Endothelial cell of umbilical vein (primary cell): ENCODE measurements around the gene EIF2S2.

Experiments used
- CTCF ChIP-seq, 2 donors: IDR thresholded peaks; 1 replicate in 1 of 2; 2 replicates in 1 of 2; pipeline ENCODE4 v1.5.1; 2011; ENCODE audit warnings: low read length in 2 of 2, mild to moderate bottlenecking in 2 of 2, moderate library complexity in 2 of 2, control low read depth in 1 of 2, inconsistent platforms in 1 of 2, low read depth in 1 of 2; ENCODE audit not compliant: insufficient read depth in 1 of 2; ENCODE audit errors: extremely low read depth in 1 of 2
- EZH2 ChIP-seq: IDR thresholded peaks from 2 replicates; pipeline ENCODE4 v1.6.1; 2012; ENCODE audit warnings: borderline replicate concordance, low read depth, mild to moderate bottlenecking, moderate library complexity, low read length, inconsistent platforms; ENCODE audit not compliant: severe bottlenecking
- FOS ChIP-seq: IDR thresholded peaks from 2 replicates; pipeline ENCODE4 v1.6.1; 2011; ENCODE audit warnings: mild to moderate bottlenecking, low read length, moderate library complexity, borderline replicate concordance; ENCODE audit not compliant: insufficient read depth
- JUN ChIP-seq: IDR thresholded peaks from 2 replicates; pipeline ENCODE4 v1.6.1; 2011; ENCODE audit warnings: borderline replicate concordance, low read depth; ENCODE audit not compliant: insufficient read length, insufficient read depth
- POLR2A ChIP-seq: IDR thresholded peaks from 2 replicates; pipeline ENCODE4 v1.6.1; 2012; ENCODE audit warnings: low read depth, mild to moderate bottlenecking, control low read depth, low read length
- POLR2AphosphoS5 ChIP-seq: IDR thresholded peaks from 2 replicates; pipeline ENCODE4 v1.6.1; 2012; ENCODE audit warnings: low read depth, mild to moderate bottlenecking, control low read depth, low read length, moderate library complexity; ENCODE audit not compliant: insufficient read depth
- TF ChIP-seq, protein P1 (sequence below): IDR thresholded peaks from 2 replicates; pipeline ENCODE4 v1.6.1; 2011; ENCODE audit not compliant: insufficient read depth, insufficient read length

GRCh38 chr20:34061695-34062094 is 50.3 kb downstream of the EIF2S2 start:
- no peak for TF ChIP-seq CTCF (IDR thresholded peaks at IDR 0.05; ENCODE audit: extremely low read depth in 1 of 2, insufficient read depth in 1 of 2, low read depth in 1 of 2, low read length in 2 of 2)
- TF ChIP-seq POLR2AphosphoS5, result no peak
- no peak for TF ChIP-seq FOS
- no peak for TF ChIP-seq JUN
- TF ChIP-seq POLR2A, result no peak
- TF ChIP-seq, protein P1, sequence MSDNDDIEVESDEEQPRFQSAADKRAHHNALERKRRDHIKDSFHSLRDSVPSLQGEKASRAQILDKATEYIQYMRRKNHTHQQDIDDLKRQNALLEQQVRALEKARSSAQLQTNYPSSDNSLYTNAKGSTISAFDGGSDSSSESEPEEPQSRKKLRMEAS, result no peak
- TF ChIP-seq EZH2, result no peak
